ENCODE measurements around the gene NIPAL4.

NIPAL4 gene

GRCh38 chr5:157518963-157519362, 59.0 kb downstream of the NIPAL4 start:
- DNase-seq, result no peak

- no peak for DNase-seq
These were observed 59.7 kb downstream of the NIPAL4 start for GRCh38 chr5:157519579-157520253.

- no peak for DNase-seq
These were observed 61.1 kb downstream of the NIPAL4 start for GRCh38 chr5:157520911-157521703.

- DNase-seq, result no peak
These were observed 61.7 kb downstream of the NIPAL4 start for GRCh38 chr5:157521704-157522029.

GRCh38 chr5:157523976-157524375, 64.0 kb downstream of the NIPAL4 start:
- no peak for DNase-seq
